ENCODE results near the gene MMD. TPM values are rescaled to one million over a fixed set of nuclear protein-coding genes. Genes with fewer than 3 reads are reported as not detected.

The MMD gene
- total RNA-seq, 4 donors from 2014 or later: 4.6 to 25.7 (median 11.3) TPM

DNA sequence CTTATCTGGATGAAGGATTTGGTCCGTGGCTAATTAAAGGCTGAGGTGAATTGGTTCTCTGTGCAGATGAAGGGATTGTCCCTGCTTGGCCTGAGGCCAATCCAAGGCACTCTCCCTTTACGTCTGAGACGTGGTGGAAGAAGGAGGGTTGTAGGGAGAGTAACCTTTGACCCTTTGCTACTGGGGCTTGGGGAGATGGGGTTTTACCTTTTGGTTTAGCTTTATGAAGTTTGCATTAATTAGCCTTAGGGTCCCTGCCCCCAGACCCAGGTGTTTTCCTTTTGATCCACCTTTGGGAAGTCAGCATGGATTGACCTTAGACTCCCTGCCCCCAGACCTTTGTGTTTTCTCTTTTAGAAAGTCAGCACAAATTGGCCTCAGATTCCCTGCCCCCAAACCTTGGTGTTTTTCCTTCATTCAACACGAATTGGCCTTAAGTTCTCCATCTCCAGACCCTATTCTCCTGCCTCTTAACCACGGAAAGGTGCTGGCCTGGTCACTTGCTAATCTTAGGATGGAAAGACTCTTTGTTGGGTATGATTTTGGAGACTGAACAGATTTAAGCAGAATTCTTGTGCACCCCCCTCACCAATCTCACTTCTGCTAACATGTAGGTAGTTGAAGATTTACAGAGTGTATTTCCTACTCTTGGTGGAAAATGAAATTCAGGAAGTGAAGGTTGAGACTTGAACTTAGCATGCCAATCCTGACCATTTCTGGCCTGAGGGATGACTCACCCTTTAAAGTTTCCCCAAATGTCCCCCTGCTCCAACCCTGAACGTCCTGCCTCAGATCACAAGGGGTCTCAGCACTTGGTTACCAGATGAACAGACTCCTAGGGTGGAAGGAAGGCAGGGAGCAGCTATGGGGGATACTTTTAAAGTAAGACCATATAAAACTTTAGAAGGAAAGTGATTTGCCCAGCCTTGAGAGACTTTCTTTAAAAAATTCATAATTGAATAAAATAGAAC lies 23.1 kb upstream of the MMD start:
- H3K9me3 ChIP-seq: no peaks in the 10 kb centered on the region
- no peaks in the 10 kb centered on the region for H3K27me3 ChIP-seq
- intact Hi-C loops (cut with DNase I; ENCODE audit: low total_unique reads) (no loop called here), in situ Hi-C loops (cut with MboI; ENCODE audit: low sequenced_read_pairs in 4 of 4) (no loop called here)
- no peak for TF ChIP-seq POLR2A (IDR thresholded peaks at IDR 0.05)
- TF ChIP-seq, protein P1, sequence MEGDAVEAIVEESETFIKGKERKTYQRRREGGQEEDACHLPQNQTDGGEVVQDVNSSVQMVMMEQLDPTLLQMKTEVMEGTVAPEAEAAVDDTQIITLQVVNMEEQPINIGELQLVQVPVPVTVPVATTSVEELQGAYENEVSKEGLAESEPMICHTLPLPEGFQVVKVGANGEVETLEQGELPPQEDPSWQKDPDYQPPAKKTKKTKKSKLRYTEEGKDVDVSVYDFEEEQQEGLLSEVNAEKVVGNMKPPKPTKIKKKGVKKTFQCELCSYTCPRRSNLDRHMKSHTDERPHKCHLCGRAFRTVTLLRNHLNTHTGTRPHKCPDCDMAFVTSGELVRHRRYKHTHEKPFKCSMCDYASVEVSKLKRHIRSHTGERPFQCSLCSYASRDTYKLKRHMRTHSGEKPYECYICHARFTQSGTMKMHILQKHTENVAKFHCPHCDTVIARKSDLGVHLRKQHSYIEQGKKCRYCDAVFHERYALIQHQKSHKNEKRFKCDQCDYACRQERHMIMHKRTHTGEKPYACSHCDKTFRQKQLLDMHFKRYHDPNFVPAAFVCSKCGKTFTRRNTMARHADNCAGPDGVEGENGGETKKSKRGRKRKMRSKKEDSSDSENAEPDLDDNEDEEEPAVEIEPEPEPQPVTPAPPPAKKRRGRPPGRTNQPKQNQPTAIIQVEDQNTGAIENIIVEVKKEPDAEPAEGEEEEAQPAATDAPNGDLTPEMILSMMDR (IDR thresholded peaks at IDR 0.05 in 4 of 5, conservative IDR thresholded peaks at IDR 0.05 in 1 of 5): no peak
- no peak overlapping the region for H3K4me3 ChIP-seq
- H3K4me1 ChIP-seq: peaks cover 0 to 14% of the 10 kb centered on the region in 2 donors
- DNase-seq (no peak), ATAC-seq (no peak)
- H3K27ac ChIP-seq: no peak overlapping the region
- no peaks in the 10 kb centered on the region for H3K36me3 ChIP-seq

DNA sequence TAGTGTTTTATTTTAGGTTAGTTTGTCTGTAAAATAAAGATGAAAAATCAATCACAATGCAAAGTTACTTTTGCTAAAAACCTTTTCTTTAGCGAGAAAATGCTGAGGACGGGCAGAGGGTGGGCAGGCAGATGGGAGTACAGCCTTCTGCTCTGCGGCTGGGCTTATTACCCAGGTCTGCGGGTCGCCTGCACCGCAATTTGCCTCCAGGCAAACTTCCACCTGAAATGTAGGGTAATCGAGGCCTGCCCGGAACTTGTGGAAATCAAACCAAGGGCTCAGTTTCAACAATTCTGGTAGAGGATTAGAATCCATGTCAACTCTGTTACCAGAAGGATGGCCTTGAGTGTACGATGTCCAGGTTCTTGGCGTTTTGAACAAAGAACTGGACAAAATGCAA lies 22.3 kb upstream of the MMD start:
- Histone ChIP-seq H3K9me3 (no peaks in the 10 kb centered on the region), H3K36me3 (no peaks in the 10 kb centered on the region), H3K27me3 (no peaks in the 10 kb centered on the region), H3K4me3 (no peak overlapping the region), H3K27ac (no peak overlapping the region), H3K4me1 (peaks cover 0 to 9% of the 10 kb centered on the region in 2 donors)
- no peak for ATAC-seq
- in situ Hi-C loops (cut with MboI; ENCODE audit: low sequenced_read_pairs in 4 of 4): no loop called here
- DNase-seq: no peak
- TF ChIP-seq, protein P1 (IDR thresholded peaks at IDR 0.05 in 4 of 5, conservative IDR thresholded peaks at IDR 0.05 in 1 of 5): no peak
- no peak for TF ChIP-seq POLR2A (IDR thresholded peaks at IDR 0.05)
- intact Hi-C loops (cut with DNase I; ENCODE audit: low total_unique reads): no loop called here

DNA sequence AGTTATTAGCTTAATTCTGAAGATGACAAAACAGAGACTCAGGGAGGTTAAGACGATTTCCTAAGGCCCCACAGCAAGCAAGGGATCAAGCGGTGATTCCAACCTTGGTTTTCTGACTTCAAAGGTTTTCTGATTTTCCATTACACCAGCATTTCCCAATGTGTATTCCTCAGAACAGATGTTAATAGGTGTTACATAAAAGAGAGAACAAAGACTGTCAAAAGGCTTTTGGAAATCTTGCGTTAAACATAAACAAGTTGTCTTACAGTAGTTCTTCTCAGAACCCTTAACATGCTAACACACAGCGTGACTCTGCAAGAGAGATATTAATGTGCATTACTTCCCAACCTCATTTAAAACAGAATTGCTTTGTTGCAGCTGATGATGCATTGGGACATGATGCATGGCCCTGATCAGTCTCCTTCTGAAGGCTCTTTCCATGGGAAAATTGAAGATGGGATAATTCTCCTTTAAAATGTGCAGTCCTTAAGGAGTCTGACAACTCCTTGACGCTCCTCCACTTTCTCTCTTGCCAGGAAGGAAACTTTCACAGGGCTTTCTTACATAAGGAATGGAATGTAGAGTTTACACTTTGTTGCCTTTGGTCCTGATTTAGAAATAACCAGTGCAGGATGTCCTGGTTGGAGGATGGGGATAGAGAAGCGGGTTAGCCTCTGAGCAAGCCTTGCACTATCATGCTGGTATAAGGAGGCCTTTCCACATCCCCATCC lies 21.5 kb upstream of the MMD start:
- Histone ChIP-seq H3K27me3 (no peaks in the 10 kb centered on the region), H3K4me1 (peaks cover 0 to 6% of the 10 kb centered on the region in 2 donors), H3K4me3 (no peak overlapping the region), H3K9me3 (no peaks in the 10 kb centered on the region), H3K27ac (no peak overlapping the region), H3K36me3 (no peaks in the 10 kb centered on the region)
- DNase-seq (no peak), ATAC-seq (no peak)
- intact Hi-C loops (cut with DNase I; ENCODE audit: low total_unique reads): no loop called here
- in situ Hi-C loops (cut with MboI; ENCODE audit: low sequenced_read_pairs in 4 of 4): no loop called here
- no peak for TF ChIP-seq POLR2A (IDR thresholded peaks at IDR 0.05)
- TF ChIP-seq, protein P1 (IDR thresholded peaks at IDR 0.05 in 4 of 5, conservative IDR thresholded peaks at IDR 0.05 in 1 of 5): no peak

DNA sequence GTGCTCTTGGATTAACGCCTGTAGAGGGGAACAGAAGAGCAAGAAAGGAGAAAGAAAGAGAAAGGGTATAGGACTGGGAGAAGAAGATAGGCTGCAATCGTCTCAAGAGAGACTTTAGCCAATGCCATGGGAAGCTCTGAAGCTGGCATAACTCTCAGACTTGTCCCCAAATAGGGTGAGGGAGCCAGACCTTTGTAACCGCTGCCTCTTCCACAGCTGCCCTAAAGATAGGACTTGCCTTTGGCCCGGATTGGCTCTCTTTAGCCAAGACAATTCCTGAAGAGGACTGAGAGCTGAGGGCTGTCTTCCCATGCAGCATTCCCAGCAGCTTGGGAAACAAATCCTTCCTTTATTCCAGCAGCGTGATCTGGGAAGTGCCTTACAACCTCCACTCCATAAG lies 20.8 kb upstream of the MMD start:
- ATAC-seq: no peak
- intact Hi-C loops (cut with DNase I; ENCODE audit: low total_unique reads) (no loop called here), in situ Hi-C loops (cut with MboI; ENCODE audit: low sequenced_read_pairs in 4 of 4) (no loop called here)
- no peak for DNase-seq
- TF ChIP-seq POLR2A (IDR thresholded peaks at IDR 0.05): no peak
- TF ChIP-seq, protein P1 (IDR thresholded peaks at IDR 0.05 in 4 of 5, conservative IDR thresholded peaks at IDR 0.05 in 1 of 5): no peak
- peaks cover 0 to 6% of the 10 kb centered on the region in 2 donors for H3K4me1 ChIP-seq
- H3K27me3 ChIP-seq: no peaks in the 10 kb centered on the region
- H3K4me3 ChIP-seq: no peak overlapping the region
- no peaks in the 10 kb centered on the region for H3K9me3 ChIP-seq
- no peak overlapping the region for H3K27ac ChIP-seq
- H3K36me3 ChIP-seq: no peaks in the 10 kb centered on the region
